Fibroblast of the conjunctiva (primary cell): ENCODE measurements around the gene NDE1.

Experiments
- DNase-seq: peaks from one replicate; pipeline ENCODE4 v3.0.0-alpha.2; 2010; ENCODE audit warnings: low read depth

The NDE1 gene

DNA sequence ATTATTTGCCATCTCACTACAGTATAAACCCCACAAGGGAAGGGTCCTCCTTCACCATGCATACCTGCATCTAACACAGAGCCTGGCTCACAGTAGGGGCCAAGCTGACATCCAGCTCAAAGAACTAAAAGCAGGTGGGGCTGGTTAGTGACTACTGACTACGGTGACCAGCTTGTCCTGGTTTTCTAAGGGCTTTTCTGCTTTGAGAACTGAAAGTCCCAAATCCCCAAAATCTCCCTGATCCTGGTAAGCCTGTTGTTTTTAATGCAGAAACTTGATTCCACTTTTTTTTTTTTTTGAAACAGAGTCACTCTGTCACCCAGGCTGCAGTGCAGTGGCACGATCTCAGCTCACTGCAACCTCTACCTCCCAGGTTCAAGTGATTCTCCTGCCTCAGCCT lies 89.4 kb downstream of the NDE1 start:
- no peak for DNase-seq

GRCh38 chr16:15739950-15740349 lies 89.9 kb downstream of the NDE1 start:
- no peak for DNase-seq

GRCh38 chr16:15741207-15741871 lies 91.3 kb downstream of the NDE1 start:
- no peak for DNase-seq

- no peak for DNase-seq
These were observed 92.7 kb downstream of the NDE1 start for GRCh38 chr16:15742716-15743115.

DNA sequence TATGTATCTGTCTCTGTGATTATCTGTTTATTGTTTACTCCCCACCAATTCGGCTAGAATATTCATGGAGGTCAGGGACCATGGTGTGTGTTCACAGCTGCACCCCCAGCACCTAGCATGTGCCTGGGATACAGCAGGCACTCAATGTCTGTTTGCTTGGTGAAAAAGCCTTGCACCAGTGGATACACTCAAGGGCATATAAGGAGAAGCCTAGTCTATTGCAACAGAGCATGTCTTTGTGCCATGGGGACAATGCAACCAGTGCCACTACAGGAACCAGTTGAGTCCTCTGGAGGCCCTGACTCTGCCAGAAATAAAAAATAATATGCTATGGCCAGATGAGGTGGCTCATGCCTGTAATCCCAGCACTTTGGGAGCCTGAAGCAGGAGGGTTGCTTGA lies 93.6 kb downstream of the NDE1 start:
- DNase-seq: no peak

DNA sequence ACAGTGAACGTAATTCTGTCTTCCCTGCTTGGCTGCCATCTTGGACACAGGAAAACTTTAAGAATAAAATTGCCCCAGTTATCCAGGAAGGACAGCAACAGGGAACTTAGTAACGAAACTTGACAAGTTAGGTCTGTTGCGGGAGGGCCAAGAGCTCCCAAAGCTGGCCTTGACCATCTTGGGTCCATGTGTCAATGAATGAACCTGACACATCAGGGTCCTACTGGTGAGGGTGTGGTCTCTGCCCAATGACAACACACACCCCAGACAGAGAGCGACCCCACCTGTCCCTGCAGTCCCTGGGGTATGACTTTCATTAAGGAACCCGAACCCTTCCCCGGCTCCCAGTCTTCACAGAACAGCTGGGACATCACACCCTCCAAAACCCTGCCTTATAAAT lies 96.3 kb downstream of the NDE1 start:
- no peak for DNase-seq

DNA sequence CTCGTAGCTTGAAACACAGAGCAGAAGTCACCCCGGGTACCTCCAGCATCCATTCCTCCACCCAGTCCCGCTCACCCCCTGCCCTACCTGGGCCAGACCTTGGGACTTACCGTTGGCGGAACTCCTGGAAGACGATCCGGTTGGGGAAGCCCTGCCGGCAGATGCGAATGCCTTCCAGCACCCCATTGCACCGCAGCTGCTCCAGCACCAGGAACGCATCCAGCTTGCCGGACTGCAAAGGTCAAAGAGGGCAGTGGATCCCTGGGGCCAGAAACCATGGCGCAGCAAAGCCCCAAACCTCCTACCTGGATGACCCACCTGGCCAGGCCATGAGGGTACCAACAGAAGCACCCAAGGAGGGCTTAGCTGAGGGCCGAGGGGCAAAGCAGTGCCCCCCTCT lies 97.9 kb downstream of the NDE1 start:
- DNase-seq: no peak

GRCh38 chr16:15748654-15749053 lies 98.6 kb downstream of the NDE1 start:
- no peak for DNase-seq

GRCh38 chr16:15749371-15749770 lies 99.3 kb downstream of the NDE1 start:
- no peak for DNase-seq

- DNase-seq: no peak
These were observed 99.9 kb downstream of the NDE1 start for GRCh38 chr16:15749985-15750384.

DNA sequence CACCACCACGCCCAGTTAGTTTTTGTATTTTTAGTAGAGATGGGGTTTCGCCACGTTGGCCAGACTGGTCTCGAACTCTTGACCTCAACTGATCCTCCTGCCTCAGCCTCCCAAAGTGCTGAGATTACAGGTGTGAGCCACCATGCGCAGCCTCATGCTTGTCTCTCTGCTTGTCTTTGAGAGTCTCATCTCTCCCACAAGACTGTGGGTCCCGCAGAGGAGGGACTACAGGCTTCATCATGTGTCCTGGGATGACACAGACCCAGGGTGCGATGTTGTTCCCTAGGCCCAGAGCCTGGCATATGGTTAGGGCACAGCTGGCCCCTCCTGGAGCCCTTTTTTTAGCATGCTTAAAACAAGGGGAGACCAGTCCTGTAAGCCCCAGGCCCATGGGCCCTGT lies 101.9 kb downstream of the NDE1 start:
- DNase-seq: no peak

GRCh38 chr16:15752717-15753488 lies 102.9 kb downstream of the NDE1 start:
- no peak for DNase-seq

DNA sequence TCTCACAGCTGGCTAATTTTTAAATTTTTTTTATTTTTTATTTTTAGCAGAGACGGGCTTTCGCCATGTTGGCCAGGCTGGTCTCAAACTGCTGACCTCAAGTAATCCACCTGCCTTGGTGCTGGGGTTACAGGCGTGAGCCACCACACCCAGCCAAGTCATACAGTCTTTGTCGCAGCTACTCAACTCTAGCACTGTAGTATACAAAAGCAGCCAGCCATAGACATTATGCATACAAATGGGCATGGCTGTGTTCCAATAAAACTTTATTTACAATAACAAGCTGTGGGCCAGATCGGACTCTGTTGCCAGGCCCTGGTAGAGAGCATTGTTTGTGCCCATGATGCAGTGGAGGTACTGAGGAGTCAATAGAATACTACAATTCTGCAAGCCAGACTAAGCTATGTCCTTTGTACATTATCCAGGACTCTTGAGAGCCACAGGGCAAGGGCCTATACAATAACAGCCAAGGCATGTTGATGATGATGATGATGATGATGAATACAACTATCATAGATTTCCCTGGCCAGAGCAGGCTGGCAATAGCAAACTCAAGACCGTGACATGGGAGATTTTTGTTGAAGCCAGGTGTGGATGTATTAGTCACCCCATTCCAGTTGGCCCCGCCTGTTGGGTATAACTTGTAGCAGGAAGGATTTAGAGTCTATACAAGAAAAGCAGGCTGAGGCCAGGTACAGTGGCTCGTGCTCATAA lies 104.9 kb downstream of the NDE1 start:
- DNase-seq: no peak

- DNase-seq: no peak
These were observed 107.0 kb downstream of the NDE1 start for GRCh38 chr16:15757077-15757386.

DNA sequence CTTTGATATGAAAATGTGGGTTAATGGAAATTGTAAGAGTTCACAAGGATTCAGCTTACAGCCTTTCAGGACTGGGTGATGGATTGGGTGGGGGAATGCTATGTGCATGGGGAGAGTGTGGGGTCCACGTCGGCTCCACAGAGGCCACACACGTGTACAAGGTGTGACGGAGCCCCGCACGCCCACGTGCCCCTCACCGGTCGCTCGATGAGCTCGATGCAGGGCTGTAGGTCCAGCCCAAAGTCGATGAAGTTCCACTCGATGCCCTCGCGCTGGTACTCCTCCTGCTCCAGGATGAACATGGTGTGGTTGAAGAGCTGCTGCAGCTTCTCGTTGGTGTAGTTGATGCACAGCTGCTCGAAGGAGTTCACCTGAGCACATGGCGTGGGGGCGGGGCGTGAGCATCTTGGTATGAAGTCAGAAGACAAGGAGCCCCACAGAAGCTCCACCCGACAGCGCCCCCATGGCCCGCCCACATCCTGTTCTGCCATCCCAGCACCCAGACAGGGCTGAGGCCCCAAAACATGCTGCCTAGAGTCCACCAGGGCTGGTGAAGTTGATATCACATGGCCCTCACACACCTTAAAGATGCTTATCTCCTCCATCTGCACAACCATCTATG lies 107.7 kb downstream of the NDE1 start:
- DNase-seq: no peak

- no peak for DNase-seq
These were observed 109.0 kb downstream of the NDE1 start for GRCh38 chr16:15759070-15759469.

DNA sequence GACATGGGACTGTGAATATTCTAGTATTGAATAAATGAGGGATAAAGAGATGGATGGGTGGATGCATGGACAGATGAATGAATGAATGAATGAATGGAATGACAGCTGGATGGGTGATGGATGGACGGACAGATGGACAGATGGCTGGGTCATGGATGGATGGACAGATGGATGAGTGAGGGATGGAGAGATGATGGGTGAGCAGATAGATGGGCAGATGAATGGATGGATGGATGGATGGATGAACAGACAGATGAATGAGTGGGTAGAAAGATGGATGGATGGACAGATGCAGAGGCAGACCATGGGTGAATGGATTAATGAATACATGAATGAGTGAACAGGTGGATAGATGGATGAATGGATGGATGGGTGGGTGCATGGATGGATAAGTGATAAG lies 110.1 kb downstream of the NDE1 start:
- no peak for DNase-seq

DNA sequence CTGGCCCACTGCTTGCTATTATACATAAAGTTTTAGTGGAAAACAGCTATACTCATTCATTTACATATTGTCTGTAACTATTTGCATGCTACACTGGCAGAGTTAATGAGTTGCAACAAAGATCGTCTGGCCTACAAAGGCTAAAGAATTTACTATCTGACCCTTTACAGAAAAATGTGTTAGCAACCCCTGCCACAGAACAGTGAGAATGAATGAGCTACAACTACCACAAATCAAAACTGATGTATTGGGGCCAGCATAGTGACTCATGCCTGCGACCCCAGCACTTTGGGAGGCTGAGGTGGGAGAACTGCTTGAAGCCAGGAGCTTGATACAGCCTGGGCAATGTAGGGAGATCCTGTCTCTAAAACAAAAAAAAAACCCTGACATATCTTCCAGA lies 114.1 kb downstream of the NDE1 start:
- no peak for DNase-seq

DNA sequence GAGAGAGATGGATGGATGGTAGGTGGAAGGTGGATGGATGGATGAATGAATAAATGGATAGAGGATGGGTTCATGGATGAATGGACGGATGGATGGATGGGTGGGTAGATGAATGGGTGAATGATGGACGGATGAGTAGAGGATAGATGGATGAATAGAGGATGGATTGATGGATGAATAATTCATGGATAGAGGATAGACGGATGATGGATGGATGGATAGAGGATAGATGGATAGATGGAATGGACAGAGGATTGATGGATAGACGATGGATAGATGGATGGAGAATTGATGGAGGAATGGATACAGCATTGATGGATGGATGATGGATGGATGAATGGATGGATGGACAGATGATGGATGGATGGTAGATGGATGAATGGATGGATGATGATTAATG lies 115.1 kb downstream of the NDE1 start:
- no peak for DNase-seq

DNA sequence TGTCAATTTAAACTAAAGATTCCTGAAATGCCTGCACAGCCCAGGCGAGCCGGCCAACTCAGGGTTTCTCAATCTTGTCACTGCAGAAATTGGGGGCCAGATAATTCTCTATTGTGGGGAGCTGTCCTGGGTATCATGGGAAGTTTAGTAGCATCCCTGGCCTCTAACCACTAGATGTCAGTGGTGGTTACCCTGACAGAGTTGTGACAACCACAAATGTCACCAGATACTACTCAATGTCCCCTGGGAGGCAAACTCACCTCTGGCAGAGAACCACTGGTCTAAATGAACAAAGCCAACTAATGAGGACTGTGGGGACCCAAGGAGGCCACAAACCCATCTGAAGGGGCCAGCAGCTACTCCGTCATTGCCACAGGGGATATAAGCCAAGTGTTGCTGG lies 115.8 kb downstream of the NDE1 start:
- DNase-seq: no peak

- DNase-seq: no peak
These were observed 116.9 kb downstream of the NDE1 start for GRCh38 chr16:15766918-15767317.

- no peak for DNase-seq
These were observed 118.2 kb downstream of the NDE1 start for GRCh38 chr16:15768201-15768600.

DNA sequence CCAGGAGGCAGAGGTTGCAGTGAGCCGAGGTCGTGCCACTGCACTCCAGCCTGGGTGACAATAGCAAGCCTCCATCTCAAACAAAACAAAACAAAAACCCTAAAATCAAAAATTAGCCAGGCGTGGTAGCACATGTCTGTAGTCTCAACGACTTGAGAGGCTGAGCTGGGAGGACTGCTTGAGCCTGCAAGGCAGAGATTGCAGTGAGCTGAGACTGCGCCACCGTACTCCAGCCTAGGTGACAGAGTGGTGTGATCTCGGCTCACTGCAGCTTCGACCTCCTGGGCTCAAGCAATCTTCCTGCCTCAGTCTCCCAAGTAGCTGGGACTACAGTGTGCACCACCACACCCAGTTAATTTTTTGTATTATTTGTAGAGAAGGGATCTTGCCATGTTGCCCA lies 119.2 kb downstream of the NDE1 start:
- DNase-seq: no peak
